HG03066 (cell line): ENCODE measurements around the gene SCLT1.

ENCODE experiments used
- ATAC-seq: cut with Tn5 transposase; IDR thresholded peaks from one replicate; pipeline ENCODE4 v1.9.1; 2021; ENCODE audit warnings: low read depth; ENCODE audit not compliant: unreplicated experiment

SCLT1 gene

GRCh38 chr4:128850252-128850651 lies 243.1 kb downstream of the SCLT1 start:
- ATAC-seq = no peak

DNA sequence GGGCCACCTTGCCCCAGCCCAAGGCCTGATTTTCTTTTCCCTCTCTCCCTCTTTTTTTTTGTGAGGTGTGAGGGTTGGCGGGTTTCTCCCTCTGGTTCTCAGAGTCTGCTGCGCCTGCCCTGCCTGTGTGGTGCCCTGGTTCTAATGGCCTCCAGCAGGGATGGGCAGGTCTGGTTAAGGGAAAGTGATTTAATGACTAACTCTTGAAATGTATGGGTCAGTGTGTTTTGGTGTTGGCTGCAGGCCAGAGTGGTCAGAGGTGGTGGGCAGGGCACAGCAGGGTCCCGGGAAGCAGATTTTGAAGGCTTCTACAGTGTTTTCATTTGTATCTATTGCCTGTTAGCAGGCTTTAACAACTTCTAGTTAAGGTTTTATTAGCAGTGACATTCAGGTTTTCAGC lies 244.9 kb downstream of the SCLT1 start:
- ATAC-seq = no peak

GRCh38 chr4:128847082-128847724 lies 246.1 kb downstream of the SCLT1 start:
- ATAC-seq = no peak

DNA sequence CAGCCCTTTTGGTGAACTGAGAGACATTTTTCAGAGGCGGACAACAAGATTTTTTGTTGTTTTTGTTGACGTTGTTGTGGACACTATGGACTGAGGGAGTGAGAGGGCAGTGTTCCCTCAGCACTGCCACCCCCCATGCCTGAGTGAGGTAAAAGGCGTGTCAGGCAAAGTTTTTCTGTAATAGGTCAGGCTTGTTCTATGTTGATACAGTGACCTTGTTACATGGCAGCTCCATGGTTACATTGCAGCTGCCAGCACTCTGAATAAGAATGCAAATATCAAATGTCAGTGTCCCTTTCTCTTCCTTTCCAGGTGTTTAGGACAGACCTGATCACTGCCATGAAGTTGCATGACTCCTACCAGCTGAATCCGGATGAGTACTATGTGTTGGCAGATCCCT lies 247.3 kb downstream of the SCLT1 start:
- ATAC-seq = no peak

- no peak for ATAC-seq
Measured at GRCh38 chr4:128844931-128845330, 248.4 kb downstream of the SCLT1 start.

- no peak for ATAC-seq
Measured at GRCh38 chr4:128841402-128841801, 251.9 kb downstream of the SCLT1 start.

DNA sequence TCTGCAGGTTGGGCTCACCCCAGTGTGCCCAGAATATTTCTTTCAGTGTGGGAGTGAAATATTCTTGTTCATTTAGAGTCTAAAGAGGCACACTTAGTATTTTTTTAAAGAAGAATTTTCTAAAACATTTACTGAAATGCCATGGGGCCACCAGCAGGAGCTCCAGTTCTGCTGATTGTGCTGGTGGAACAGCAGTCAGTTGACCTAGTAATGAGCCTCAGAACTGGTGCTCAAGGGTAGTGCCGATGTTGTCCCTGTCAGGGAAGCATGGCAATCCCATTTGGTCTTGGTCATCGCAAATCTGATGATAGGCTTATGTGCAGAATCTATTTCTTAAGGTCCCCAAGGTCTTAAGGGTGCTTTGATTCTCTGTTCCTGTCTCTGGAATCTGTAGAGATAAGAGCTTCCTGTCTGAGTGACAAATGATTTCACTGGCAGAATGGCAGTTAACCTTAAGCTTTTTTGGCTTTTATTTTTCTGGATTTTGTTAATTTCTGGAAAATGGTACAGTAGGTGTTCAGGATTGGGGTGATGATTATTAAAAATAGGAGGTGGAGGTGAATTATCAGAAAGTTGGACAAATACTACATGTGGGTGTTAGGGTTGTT lies 252.5 kb downstream of the SCLT1 start:
- no peak for ATAC-seq

GRCh38 chr4:128837679-128838078 lies 255.7 kb downstream of the SCLT1 start:
- no peak for ATAC-seq

GRCh38 chr4:128837198-128837597 lies 256.1 kb downstream of the SCLT1 start:
- ATAC-seq = no peak

GRCh38 chr4:128835498-128836222 lies 257.7 kb downstream of the SCLT1 start:
- ATAC-seq = no peak
